AG08396 (cell line): ENCODE results near the gene EME2.

Experiments used
- DNase-seq: peaks from one replicate; pipeline ENCODE4 v3.0.0; 2012; ENCODE audit warnings: low spot score, mixed read lengths

EME2 gene

GRCh38 chr16:1745181-1745899, 27.3 kb upstream of the EME2 start:
- DNase-seq = peak; percentile 62

- DNase-seq = no peak
Measured at GRCh38 chr16:1745900-1746692, 26.5 kb upstream of the EME2 start.

GRCh38 chr16:1746693-1747195, 25.9 kb upstream of the EME2 start:
- DNase-seq = no peak

GRCh38 chr16:1747934-1748333, 24.7 kb upstream of the EME2 start:
- DNase-seq = no peak

GRCh38 chr16:1749152-1750117, 23.2 kb upstream of the EME2 start:
- DNase-seq = peak; percentile 55

- DNase-seq = no peak
Measured at GRCh38 chr16:1751946-1752345, 20.7 kb upstream of the EME2 start.

- DNase-seq = no peak
Measured at GRCh38 chr16:1752853-1753252, 19.8 kb upstream of the EME2 start.

- no peak for DNase-seq
Measured at GRCh38 chr16:1754204-1754603, 18.4 kb upstream of the EME2 start.

GRCh38 chr16:1757714-1758461, 14.7 kb upstream of the EME2 start:
- DNase-seq = no peak

- DNase-seq = no peak
Measured at GRCh38 chr16:1758923-1759322, 13.7 kb upstream of the EME2 start.

- DNase-seq = no peak
Measured at GRCh38 chr16:1759511-1759910, 13.1 kb upstream of the EME2 start.

GRCh38 chr16:1760911-1761310, 11.7 kb upstream of the EME2 start:
- no peak for DNase-seq

GRCh38 chr16:1761751-1762150, 10.9 kb upstream of the EME2 start:
- DNase-seq = no peak

- no peak for DNase-seq
Measured at GRCh38 chr16:1762196-1762878, 10.3 kb upstream of the EME2 start.

- no peak for DNase-seq
Measured at GRCh38 chr16:1762879-1763520, 9.6 kb upstream of the EME2 start.

GRCh38 chr16:1763521-1764511, 8.8 kb upstream of the EME2 start:
- no peak for DNase-seq

- DNase-seq = no peak
Measured at GRCh38 chr16:1764971-1765370, 7.6 kb upstream of the EME2 start.

- no peak for DNase-seq
Measured at GRCh38 chr16:1765826-1766225, 6.8 kb upstream of the EME2 start.

GRCh38 chr16:1766231-1766630, 6.4 kb upstream of the EME2 start:
- DNase-seq = no peak
